MG63 (cell line): ENCODE results near the gene PDZRN4. TPM values are rescaled to one million over a fixed set of nuclear protein-coding genes. Genes with fewer than 3 reads are reported as not detected.

Source experiments
- DNase-seq: peaks from one replicate; pipeline ENCODE4 v3.0.0-alpha.2; 2020
- H3K27me3 ChIP-seq: fragments of 250-450 bp; sonication (Bioruptor Pico); 2 replicates; pipeline ENCODE4 v1.5.1; 2020; ENCODE audit warnings: mild to moderate bottlenecking, moderate library complexity
- H3K36me3 ChIP-seq: fragments of 250-450 bp; sonication (Bioruptor Pico); 2 replicates; pipeline ENCODE4 v1.5.1; 2020; ENCODE audit warnings: mild to moderate bottlenecking, moderate library complexity
- H3K4me3 ChIP-seq: fragments of 250-450 bp; sonication (Bioruptor Pico); 2 replicates; pipeline ENCODE4 v1.5.1; 2020; ENCODE audit warnings: mild to moderate bottlenecking, moderate library complexity
- H3K9me3 ChIP-seq: fragments of 250-450 bp; sonication (Bioruptor Pico); 2 replicates; pipeline ENCODE4 v1.5.1; 2020; ENCODE audit warnings: mild to moderate bottlenecking, moderate library complexity
- total RNA-seq: library from RNA; depleted of rRNA; stranded (reverse); fragments of >200 nt; shearing (Covaris generic); gene quantifications from 2 replicates; pipeline ENCODE4 v1.2.3, GENCODE V29; 2014; ENCODE audit warnings: low replicate concordance

Gene PDZRN4
- total RNA-seq, 1 experiment from 2014 or later: not detected

DNA sequence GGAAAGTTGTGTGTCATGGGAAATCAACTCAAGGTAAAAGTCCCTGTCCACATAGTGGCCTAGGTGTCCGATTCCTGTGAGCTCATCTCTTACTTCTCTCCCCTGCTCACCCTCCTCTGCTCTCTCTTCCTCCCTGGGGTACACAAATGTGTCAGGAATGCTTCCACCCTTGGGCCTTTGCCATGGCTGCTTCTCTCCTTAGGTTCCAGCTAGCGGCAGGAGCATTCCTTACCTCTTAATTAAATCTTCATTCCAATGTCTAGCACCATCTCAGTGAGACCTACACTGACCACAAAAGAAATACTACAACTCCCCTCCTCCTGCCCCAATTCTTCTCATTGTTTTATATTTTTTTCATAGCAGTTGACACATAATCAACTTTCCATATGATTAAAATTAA is 298.6 kb downstream of the PDZRN4 start:
- H3K9me3 ChIP-seq: no peaks in the 10 kb centered on the region
- peak; percentile 16 for DNase-seq
- no peaks in the 10 kb centered on the region for H3K27me3 ChIP-seq
- H3K4me3 ChIP-seq: no peak overlapping the region
- H3K36me3 ChIP-seq: no peaks in the 10 kb centered on the region

DNA sequence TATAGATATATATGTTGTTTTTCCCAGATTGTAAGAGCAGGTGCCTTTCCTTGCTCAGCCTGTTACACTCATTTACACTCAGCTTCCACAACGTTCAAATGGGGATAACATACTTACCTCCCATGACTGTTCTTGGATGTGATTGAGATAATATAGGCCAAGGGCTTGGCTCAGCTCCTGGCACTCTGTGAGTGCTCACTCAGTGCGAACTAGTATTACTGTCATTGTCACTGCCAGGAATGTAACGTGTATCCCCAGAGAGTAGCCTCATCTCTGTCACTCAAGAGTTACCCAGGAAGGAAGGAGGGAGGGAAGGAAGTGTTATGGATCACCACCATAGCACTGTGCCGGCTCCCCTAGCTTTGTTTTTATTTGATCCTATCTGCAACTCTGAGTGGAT is 307.9 kb downstream of the PDZRN4 start:
- Histone ChIP-seq H3K27me3 (peaks cover 9% of the 10 kb centered on the region; the same call in 1 of the 2 replicates), H3K4me3 (no peak overlapping the region), H3K36me3 (no peaks in the 10 kb centered on the region), H3K9me3 (no peaks in the 10 kb centered on the region)
- no peak for DNase-seq

DNA sequence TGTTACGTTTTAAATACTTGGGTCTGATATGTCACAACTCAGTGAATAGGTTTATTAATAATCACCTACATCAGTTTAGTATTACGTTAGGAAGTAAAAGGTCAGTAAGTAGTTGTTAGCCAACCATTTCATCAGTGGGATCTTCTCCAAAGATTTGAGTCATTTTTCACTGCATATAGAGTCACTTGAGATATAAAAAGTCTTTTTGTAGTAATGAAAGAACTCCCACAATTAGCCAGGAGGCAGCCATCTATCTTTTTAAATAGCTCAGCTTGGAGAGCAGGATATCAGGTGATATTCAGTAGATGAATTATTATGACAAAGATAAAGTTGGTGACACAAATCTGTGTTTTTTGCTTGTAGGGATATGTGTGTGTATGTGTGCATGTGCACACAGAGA is 309.3 kb downstream of the PDZRN4 start:
- DNase-seq: no peak
- Histone ChIP-seq H3K36me3 (no peaks in the 10 kb centered on the region), H3K9me3 (no peaks in the 10 kb centered on the region), H3K4me3 (no peak overlapping the region), H3K27me3 (peaks cover 2% of the 10 kb centered on the region; the same call in 1 of the 2 replicates)

DNA sequence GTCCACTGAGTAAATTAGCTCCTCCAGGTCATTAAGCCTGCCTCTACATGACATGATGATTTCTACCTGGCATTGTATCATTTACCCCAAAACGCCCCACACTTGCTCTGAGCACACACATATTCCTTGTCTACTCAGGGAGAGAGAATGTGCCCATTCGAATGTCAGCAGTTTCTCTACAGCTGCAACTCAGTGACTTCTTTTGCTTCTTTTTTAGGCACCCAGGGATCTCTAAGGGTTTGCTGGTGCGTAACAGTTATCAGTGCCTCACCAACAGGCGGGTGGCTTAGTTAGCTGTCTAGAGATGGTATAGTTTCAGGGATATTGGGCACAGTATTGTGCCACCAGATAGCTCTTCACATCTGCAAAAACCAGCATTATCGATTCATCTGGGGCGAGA is 316.9 kb downstream of the PDZRN4 start:
- DNase-seq: no peak
- no peaks in the 10 kb centered on the region for H3K36me3 ChIP-seq
- no peak overlapping the region for H3K4me3 ChIP-seq
- H3K9me3 ChIP-seq: no peaks in the 10 kb centered on the region
- H3K27me3 ChIP-seq: no peaks in the 10 kb centered on the region

DNA sequence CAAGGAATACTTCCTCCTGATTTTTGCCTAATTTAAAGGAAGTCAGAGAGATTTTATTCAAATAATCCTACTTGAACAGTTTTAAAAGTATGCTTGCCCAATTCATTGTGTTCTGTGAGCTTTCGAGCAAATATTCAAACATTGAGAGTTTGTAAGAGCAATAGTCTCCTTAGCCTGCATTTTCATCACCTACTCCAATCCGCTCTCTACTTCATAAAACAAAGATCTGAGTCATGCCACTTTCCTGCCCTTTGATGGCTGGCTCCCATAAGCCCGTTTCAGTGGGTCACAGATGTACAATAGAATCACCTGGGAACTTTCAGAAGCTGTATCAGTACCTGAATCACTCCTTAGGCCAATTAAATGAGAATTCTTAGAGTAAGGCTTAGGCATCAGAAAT is 319.2 kb downstream of the PDZRN4 start:
- Histone ChIP-seq H3K9me3 (no peaks in the 10 kb centered on the region), H3K36me3 (no peaks in the 10 kb centered on the region), H3K27me3 (no peaks in the 10 kb centered on the region), H3K4me3 (no peak overlapping the region)
- DNase-seq: no peak

DNA sequence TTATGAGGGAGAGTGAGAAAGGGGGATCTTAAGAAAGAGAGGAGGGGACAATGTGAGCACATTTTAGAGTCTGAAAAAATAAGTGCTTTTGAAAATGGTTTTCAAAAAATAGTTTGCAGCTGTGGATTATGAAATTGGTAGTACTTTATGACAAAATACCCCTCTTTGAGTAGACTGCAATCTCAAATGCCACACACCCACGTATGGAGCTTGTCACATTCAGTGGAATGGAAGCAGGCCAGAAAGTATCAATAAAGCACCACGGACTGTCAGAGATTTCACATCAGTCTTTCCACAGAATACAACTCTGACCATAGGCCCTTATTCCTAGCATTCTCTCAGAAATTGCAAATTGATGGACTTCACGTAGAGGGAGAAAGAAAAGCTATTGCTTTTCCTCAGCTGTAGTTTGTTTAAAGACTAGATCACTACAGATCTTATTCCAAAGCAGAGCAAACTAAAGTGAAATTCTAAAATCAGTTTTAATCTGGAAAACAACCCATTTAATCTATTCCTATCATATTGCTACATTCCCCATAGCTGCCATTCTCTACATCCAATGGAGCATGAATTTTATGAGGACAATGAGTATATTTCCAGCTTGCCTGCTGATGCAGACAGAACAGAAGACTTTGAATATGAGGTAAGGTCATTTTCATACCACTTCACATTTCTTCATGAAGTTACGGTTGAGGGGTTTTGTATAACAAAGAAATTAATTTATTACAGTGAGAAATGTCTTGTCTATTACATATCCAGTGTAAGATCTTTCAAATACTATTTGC is 321.3 kb downstream of the PDZRN4 start:
- Histone ChIP-seq H3K4me3 (no peak overlapping the region), H3K9me3 (no peaks in the 10 kb centered on the region), H3K27me3 (no peaks in the 10 kb centered on the region), H3K36me3 (no peaks in the 10 kb centered on the region)
- DNase-seq: no peak

DNA sequence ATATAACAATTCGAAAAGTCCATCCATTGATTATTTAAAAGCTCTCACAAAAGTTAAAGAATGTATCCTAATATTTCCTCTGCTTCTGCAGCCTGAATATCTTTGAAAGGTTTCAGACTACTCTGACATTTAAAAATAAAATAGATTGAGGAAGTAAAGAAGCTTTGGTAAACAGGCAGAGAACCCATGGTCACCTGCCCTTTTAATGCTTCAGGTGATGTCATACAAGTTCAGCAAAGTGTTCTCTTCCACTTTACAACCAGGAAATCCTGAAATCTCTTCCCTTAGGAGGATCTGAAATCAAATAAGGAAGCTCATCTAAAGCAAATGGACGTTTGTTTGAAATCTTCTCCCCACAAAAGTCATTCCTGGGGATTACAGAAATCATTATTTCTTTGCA is 322.4 kb downstream of the PDZRN4 start:
- Histone ChIP-seq H3K36me3 (no peaks in the 10 kb centered on the region), H3K4me3 (no peak overlapping the region), H3K9me3 (no peaks in the 10 kb centered on the region), H3K27me3 (no peaks in the 10 kb centered on the region)
- DNase-seq: no peak

DNA sequence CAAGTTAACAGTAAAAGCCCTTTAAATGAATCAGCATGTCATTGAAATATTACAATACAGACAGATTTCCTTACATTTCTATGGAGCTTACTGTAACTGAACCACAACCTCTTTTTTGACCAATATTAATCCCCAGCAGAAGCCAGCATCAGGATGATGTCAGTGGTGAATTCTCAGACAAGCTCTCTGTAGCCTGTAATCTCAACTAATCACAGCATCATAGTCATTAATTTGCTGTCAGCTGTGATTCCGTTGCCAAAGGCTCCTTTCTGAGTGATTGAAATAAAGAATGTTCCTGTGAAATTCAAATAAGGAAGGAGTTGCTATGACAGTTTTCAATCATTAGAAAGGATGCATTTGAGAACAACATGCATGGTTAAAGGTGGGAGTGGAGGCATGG is 323.1 kb downstream of the PDZRN4 start:
- no peak for DNase-seq
- Histone ChIP-seq H3K36me3 (no peaks in the 10 kb centered on the region), H3K27me3 (no peaks in the 10 kb centered on the region), H3K4me3 (no peak overlapping the region), H3K9me3 (no peaks in the 10 kb centered on the region)

DNA sequence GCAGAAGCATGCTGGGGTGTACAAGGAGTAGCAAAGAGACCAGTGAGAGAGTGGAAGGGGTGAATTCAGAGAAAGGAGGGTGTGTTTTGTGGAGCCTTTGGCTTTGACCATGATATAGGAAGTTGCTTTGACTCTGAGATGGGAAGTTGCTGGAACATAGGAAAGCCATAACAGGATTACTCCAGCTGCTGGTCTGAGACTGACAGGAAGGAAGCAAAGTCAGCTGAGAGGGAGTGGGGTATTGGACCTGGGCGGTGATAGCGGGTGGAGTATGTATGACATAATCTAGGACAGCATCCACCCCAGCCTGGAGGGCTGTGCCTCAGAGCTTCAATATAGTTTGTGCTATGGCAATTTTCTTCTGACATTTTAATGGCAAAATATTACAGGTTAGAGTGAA is 324.4 kb downstream of the PDZRN4 start:
- no peaks in the 10 kb centered on the region for H3K36me3 ChIP-seq
- DNase-seq: no peak
- no peak overlapping the region for H3K4me3 ChIP-seq
- H3K27me3 ChIP-seq: no peaks in the 10 kb centered on the region
- H3K9me3 ChIP-seq: no peaks in the 10 kb centered on the region

DNA sequence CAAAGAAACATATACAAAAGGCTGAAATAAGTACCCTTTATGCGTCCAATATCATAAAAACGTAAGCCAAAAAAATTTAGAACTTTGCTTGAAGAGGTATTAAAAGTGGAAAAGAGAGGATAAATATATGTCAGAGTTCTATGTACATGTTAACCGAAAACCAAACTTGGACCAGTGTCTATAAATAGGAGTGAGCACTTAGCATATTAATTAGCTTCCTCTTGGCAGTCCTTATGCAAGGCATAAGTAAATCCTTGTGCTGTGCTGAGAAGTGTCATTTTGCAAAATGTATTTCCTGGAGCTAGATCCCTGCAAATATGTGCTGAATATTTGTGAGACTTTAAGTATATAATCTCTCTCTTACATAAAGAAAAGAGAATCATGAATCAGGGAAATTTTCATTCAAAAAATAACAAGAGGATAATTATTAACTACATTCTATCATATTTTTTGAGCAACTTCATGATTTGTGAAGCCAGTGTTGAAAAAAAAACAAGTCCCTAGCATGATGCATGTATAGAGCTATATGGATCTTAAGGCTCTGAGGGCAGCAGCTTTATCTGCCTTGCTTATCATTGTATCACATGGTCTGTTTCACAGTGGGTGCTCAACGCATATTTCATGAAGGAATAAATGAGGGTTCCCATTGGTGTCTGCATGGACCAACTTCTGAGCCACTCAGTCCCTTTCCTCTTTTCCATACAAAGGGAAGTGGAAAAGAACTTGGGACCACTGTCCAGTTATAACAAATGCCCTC is 326.1 kb downstream of the PDZRN4 start:
- Histone ChIP-seq H3K36me3 (no peaks in the 10 kb centered on the region), H3K27me3 (no peaks in the 10 kb centered on the region), H3K9me3 (no peaks in the 10 kb centered on the region), H3K4me3 (no peak overlapping the region)
- no peak for DNase-seq

DNA sequence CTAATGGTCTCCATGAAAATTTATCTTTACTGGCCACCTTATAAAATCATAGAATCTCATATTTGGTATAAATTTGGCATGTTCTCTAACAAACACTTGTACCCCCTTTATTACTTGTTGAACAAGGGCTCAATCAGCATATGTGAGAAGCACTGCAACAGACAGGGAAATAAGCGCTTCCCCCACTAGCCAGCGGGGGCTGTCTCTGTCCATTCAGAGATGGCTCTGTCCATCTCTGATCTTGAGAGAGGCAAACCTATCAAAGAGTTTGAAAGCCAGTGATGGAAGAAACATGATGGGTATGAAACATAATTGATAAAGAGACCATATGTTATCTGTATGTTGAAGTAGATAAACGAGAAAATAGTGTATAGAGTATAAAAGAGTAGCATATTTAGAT is 326.8 kb downstream of the PDZRN4 start:
- Histone ChIP-seq H3K27me3 (no peaks in the 10 kb centered on the region), H3K36me3 (no peaks in the 10 kb centered on the region), H3K9me3 (no peaks in the 10 kb centered on the region), H3K4me3 (no peak overlapping the region)
- DNase-seq: peak; percentile 3

DNA sequence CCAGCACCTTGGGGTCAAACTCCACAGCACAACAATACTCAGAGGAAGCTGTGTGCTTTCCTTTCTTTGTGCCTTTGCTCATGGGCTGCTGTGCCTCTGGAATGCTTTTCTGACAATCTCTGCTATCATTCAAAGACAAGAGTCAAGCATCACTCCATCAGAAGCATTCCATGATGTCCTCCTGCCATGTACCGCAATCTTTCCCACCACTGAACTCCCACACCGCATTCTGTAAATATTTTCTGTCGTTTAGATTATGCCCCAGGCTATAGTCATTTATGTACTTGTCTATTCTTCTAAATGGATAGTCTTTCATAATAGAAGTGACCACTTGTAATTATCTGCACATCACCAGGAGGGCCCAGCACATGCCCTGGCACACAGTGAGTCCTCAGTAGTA is 327.8 kb downstream of the PDZRN4 start:
- Histone ChIP-seq H3K9me3 (no peaks in the 10 kb centered on the region), H3K4me3 (no peak overlapping the region), H3K36me3 (no peaks in the 10 kb centered on the region), H3K27me3 (no peaks in the 10 kb centered on the region)
- no peak for DNase-seq

DNA sequence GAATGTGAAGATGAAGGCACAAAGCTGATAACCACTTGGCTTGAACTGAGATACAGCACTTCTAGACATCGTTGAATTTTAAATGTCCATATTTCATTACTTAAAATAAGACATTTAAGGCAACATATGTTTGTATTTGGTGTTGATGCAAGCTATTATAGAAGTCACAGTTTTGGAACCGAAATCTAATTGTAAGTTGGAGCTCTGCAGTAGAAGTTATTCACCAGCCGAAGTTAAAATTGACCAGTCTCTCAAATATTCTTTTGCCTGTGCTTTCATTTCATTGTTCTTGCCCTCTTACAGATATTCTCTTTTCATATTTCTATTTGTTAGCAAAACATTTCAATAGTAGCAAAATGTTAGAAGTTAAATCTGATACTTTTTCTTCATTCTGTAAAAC is 332.7 kb downstream of the PDZRN4 start:
- no peaks in the 10 kb centered on the region for H3K27me3 ChIP-seq
- H3K4me3 ChIP-seq: no peak overlapping the region
- H3K9me3 ChIP-seq: no peaks in the 10 kb centered on the region
- no peak for DNase-seq
- H3K36me3 ChIP-seq: no peaks in the 10 kb centered on the region

DNA sequence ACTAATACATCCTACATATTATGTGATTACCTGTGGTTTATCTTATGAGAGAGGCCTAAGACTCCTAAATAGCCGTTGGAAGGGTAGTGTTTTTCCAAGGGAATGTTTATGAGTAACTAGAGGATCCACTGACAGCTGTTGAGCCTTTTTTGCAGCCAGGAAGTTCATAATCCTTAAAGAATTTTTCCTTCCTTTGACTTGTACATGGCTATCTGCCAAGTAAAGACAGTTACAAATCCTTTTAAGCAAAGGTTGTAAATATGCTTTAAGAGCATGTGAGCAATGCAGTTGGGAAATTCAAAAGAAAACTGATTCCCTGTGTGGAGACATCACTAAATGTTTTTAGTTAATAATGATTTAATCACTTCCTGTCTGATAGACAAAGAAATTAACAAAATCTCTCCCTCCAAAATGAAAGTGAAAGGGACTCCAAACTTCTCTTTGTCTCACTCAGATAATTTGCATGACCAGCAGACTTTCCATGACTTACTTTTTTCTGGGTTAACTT is 333.8 kb downstream of the PDZRN4 start:
- Histone ChIP-seq H3K36me3 (no peaks in the 10 kb centered on the region), H3K27me3 (no peaks in the 10 kb centered on the region), H3K9me3 (no peaks in the 10 kb centered on the region), H3K4me3 (no peak overlapping the region)
- DNase-seq: peak; percentile 28

DNA sequence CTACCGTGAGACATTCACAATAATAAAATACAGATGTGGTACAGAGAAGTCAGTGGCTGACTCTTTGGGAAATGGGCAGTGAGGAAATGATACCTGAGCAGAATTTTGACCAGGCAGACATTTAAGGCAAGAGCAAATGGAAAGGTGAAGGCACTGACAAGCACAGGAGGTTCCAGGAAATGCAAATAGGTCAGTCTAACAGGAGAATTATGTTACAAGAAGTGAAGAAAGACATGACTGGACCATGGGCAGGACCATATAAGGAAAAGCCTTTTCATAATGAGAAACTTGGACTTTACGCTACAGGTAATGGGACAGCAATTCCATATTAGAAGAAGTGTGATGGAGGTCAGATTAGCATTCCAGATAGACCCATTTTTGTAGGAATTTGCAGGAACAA is 338.9 kb downstream of the PDZRN4 start:
- no peak for DNase-seq
- Histone ChIP-seq H3K36me3 (no peaks in the 10 kb centered on the region), H3K27me3 (no peaks in the 10 kb centered on the region; the same call in 1 of the 2 replicates), H3K9me3 (no peaks in the 10 kb centered on the region), H3K4me3 (no peak overlapping the region)

DNA sequence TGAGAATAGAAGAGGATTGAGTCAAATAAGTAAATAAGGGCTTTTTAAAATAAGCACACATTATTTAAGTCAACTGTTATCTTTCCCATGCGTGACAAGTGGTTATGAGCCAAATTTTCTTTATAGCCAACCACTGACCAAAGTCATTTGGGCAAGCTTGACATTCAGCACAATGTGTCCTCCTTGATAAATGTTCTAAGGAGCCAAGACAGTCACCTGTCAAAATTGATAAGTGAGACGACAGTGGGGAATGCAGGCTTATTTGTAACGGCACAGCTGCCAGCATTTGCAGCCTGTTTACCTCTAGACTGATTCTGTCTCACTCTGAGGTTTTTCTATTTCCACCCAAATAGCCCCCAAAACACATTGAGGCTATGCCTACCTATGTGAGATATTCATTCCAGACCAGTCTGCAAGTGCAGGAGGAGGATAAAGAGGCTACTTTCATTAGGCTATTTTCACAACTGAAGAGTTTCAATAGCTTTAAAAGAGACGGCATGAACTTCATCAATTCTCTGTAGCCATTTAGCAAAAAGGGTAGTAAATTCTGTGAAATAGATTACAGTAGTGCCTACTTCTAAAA is 339.5 kb downstream of the PDZRN4 start:
- no peak for DNase-seq
- Histone ChIP-seq H3K9me3 (no peaks in the 10 kb centered on the region), H3K36me3 (no peaks in the 10 kb centered on the region), H3K4me3 (no peak overlapping the region), H3K27me3 (no peaks in the 10 kb centered on the region; the same call in 1 of the 2 replicates)

DNA sequence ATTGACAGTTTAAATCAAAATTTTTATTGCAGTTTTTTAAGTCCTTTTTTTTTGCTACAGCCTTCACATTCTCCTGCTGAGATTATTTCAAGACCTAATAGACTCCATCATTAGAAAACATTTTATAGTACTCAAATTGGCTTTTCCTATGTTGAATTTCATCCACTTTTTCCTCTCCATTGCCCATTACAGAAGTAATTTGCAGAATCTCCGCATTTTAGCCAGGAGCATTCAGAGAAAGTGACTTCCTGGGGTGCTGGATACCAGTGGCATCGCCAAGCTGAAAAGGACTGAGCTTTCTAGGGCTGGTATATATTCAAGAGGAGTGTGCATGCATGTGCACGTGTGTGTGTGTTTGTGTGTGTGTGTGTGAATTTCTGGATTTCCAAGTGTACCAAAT is 340.8 kb downstream of the PDZRN4 start:
- Histone ChIP-seq H3K4me3 (no peak overlapping the region), H3K9me3 (no peaks in the 10 kb centered on the region), H3K27me3 (no peaks in the 10 kb centered on the region; the same call in 1 of the 2 replicates), H3K36me3 (no peaks in the 10 kb centered on the region)
- no peak for DNase-seq
